GM12872 (cell line): ENCODE data around the gene KPNA4.

Experiments used
- TF ChIP-seq, protein P1 (sequence below): IDR thresholded peaks from 3 replicates; pipeline ENCODE4 v1.5.1; 2011; ENCODE audit warnings: low read depth, mild to moderate bottlenecking, low read length, moderate library complexity; ENCODE audit not compliant: insufficient read depth

The KPNA4 gene

DNA sequence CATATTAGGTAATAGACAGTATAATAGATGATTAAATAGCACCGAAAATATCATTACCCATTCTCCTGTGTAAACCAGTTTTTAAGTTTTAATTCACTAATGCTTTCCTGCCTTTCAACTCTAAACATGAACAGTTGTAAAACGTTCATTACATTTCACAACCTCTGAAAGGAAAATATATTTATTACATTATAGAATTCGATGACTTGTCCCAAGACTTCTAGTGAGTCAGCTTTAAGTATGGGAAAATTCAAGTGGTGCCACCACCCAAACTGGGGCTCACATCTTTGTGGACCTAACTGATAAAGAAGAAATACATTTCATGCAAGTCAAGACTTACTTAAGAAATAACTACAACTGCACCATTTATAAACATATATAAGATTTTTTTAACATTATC is 117.8 kb downstream of the KPNA4 start:
- TF ChIP-seq, protein P1, sequence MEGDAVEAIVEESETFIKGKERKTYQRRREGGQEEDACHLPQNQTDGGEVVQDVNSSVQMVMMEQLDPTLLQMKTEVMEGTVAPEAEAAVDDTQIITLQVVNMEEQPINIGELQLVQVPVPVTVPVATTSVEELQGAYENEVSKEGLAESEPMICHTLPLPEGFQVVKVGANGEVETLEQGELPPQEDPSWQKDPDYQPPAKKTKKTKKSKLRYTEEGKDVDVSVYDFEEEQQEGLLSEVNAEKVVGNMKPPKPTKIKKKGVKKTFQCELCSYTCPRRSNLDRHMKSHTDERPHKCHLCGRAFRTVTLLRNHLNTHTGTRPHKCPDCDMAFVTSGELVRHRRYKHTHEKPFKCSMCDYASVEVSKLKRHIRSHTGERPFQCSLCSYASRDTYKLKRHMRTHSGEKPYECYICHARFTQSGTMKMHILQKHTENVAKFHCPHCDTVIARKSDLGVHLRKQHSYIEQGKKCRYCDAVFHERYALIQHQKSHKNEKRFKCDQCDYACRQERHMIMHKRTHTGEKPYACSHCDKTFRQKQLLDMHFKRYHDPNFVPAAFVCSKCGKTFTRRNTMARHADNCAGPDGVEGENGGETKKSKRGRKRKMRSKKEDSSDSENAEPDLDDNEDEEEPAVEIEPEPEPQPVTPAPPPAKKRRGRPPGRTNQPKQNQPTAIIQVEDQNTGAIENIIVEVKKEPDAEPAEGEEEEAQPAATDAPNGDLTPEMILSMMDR: no peak

DNA sequence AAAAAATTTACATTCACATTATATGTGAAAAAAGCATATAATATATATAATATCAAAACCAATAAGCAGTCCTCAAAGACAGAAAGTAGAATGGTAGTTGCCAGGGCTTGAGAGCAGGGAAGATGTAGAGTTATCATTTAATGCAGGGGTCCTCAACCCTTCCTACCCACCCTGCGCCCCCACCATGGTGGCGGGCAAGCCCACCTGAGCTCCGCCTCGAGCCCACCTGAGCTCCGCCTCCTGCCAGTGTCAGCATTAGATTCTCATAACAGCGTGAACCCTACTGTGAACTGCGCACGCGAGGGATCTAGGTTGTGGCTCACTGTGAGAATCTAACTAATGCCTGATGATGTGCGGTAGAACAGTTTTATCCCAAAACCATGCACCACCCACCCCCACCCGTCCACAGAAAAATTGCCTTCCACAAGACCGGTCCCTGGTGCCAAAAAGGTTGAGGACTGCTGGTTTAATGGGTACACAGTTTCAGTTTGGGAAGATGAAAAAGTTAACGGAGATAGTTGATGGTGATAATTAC is 118.8 kb downstream of the KPNA4 start:
- TF ChIP-seq, protein P1: no peak

DNA sequence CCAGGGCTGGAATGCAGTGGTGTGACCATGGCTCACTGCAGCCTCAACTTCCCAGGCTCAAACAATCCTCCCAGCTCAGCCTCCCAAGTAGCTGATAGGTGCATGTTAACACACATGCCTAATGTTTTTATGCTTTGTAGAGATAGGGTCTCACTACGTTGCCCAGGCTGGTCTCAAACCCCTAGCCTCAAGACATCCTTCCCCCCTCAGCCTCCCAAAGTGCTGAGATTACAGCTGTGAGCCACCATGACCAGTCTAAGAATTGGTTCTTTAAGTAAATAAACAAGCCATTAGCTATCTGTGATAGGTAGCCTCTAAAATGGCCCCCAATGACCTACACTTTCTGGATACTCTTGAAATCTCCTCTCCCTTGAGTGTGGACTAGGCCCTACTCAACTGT is 119.5 kb downstream of the KPNA4 start:
- TF ChIP-seq, protein P1: no peak
